OCI-LY1 (cell line): ENCODE data around the gene BMPER.

ENCODE experiments used
- CTCF ChIP-seq: fragments of 200-600 bp; sonication (generic), shearing (Covaris generic); IDR thresholded peaks from 2 replicates; pipeline ENCODE4 v1.5.1; 2017; ENCODE audit warnings: mild to moderate bottlenecking, antibody characterized with exemption, low read length, moderate library complexity, mixed read lengths
- EZH2 ChIP-seq: fragments of 200-600 bp; sonication (generic), shearing (Covaris generic); IDR thresholded peaks from 2 replicates; pipeline ENCODE4 v1.8.0; 2017; ENCODE audit warnings: borderline replicate concordance, mixed run types, mild to moderate bottlenecking, antibody characterized with exemption, low read length, moderate library complexity, mixed read lengths

- TF ChIP-seq CTCF (no peak), EZH2 (no peak)
Observed at GRCh38 chr7:34140066-34140465, 234.7 kb downstream of the BMPER start.
